NCI-H1417 (cell line): Measurements from ENCODE around the gene SEC22A.
A peak's percentile ranks its signal among the peaks of the same experiment; 100 is the strongest.
"Not testable (repeated sequence)": the region's sequence is repeated elsewhere in the genome, so short reads cannot be mapped to it uniquely, and the experiment has no call there.

Experiments
- DNase-seq, 3 experiments: peaks; one replicate each; lab custom pipeline; 2025; lab: John Stamatoyannopoulos, UW

The SEC22A gene

GRCh38 chr3:123180791-123181190 lies 21.0 kb upstream of the SEC22A start:
- DNase-seq = no peak

DNA sequence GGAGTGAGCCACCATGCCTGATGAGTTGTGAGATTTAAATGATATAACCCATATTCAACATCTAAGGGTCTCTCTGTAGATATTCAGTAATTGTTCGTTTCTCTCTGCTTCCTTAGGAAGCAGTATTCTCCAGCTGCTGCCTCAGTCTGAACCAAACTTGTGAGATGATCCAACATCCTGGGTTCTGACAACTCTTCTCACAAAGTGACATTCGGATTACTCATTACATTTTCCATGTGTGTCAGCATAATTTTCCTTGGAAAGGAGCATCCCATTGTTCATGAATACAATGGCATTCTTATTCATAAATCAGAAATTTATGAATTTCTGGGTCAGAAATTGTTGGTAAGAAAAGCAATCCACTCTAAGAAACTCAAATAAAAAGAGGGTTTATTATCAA lies 15.0 kb upstream of the SEC22A start:
- DNase-seq = no peak

DNA sequence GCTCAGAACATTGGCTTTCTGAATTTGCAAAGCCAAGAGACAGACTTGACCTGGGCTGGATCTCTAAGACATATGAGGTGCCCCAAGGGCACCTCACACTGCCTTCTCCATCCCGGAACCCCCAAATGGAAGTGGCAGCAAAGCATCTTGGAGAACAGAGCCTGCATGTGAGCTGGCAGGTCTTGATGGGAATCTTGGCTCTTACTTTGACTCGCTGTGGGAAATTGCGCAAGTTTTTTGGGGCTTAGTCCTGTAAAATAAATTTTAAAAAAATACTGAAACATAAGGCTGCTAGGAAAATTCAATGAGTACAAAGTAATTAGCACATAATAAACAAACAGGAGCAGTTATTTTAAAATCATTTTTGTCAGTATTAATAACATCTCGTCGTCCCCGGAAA lies 13.7 kb upstream of the SEC22A start:
- no peak for DNase-seq

DNA sequence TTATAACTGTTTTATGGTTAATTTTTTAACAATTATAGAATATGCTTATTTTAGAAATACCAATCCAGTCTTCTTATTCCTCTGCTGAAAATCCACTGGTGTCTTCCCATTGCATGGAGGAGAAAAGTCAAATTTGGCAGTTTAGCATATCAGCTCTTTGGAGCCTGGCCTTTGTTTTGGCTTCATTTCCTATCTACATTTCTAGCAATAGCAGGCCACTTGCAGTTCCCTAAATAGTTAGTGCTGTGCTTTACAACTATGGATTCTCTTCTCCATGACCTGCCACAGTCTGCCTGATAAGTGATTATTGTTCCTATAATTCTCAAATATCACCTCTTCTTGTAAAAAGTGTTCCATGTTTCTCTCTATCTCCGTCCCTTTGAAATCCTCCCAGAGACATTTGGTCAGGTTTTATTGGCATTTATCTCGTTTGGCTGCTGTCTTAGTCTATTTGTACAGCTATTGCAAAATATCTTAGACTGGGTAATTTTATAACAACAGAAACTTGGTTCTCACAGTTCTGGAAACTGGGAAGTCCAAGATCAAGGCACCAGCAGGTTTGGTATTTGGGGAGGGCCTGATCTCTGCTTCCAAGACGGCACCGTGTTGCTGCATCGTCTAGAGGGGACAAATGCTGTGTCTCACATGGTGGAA lies 8.2 kb upstream of the SEC22A start:
- no peak for DNase-seq

GRCh38 chr3:123194552-123194951 lies 7.2 kb upstream of the SEC22A start:
- no peak for DNase-seq

GRCh38 chr3:123198372-123198771 lies 3.4 kb upstream of the SEC22A start:
- no peak for DNase-seq

DNA sequence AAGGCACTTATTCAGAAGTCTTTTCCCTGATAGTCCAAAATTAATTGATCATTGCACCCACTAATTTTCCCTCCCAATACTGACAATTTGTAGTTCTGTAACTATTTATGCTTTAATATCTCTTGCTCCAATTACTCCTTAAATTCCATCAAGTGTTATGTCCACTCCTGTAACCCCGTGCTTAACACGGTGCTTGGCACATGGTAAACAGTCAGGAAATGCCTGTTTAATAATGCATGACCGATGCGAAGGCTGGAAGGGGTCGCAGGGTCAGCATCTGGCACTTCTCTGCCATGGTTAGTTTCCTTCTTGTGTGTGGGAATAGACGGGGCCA lies 553 bp upstream of the SEC22A start:
- DNase-seq = no peak

GRCh38 chr3:123202451-123202850 lies 708 bp downstream of the SEC22A start:
- DNase-seq = peak in 2 of 3 experiments; percentile 15 to 61

- DNase-seq = no peak
Measured at GRCh38 chr3:123218990-123219389, 17.2 kb downstream of the SEC22A start.

DNA sequence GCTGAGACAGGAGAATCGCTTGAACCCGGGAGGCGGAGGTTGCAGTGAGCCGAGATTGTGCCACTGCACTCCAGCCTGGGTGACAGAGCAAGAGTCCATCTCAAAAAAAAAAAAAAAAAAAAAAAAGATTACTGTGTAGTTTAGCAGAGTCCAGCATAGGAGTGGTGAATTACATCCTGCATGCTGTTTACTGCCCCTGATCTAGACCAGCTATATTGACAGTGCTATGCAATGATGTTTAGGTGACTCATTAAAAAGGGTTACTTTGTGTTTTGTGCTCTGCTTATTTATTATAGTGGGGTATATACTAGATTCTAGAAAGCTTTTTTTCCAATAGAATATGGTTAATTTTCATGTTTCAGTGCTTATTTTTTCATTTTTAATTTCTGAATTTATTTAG lies 19.6 kb downstream of the SEC22A start:
- not testable (repeated sequence) for DNase-seq

DNA sequence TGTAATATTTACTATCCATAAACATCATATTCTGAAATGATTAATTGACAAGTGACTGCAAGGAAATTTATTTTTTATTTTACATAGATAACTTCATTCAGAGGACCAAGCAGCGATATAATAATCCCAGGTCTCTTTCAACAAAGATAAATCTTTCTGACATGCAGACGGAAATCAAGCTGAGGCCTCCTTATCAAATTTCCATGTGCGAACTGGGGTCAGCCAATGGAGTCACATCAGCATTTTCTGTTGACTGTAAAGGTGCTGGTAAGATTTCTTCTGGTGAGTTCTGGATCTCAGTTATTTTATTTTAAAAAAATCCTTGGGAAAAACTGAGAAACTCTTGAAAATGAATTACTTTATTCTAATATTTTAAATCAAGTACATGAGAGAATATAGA lies 23.3 kb downstream of the SEC22A start:
- no peak for DNase-seq

DNA sequence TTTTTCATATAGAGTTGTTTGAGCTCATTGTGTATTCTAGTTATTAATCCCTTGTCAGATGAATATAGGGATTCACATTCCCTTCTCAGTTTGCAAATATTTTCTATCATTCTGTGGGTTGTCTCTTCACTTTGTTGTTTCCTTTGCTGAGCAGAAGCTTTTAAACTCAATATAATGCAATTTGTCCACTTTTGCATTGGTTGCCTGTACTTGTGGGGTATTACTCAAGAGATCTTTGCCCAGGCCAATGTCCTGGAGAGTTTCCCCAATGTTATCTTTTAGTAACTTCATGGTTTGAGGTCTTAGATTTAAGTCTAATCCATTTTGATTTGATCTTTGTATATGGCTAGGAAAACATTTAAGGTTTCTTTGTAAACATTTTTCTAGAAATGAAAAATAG lies 24.8 kb downstream of the SEC22A start:
- no peak for DNase-seq

- peak in 1 of 3 experiments; percentile 15 for DNase-seq
Measured at GRCh38 chr3:123229145-123229544, 27.4 kb downstream of the SEC22A start.

DNA sequence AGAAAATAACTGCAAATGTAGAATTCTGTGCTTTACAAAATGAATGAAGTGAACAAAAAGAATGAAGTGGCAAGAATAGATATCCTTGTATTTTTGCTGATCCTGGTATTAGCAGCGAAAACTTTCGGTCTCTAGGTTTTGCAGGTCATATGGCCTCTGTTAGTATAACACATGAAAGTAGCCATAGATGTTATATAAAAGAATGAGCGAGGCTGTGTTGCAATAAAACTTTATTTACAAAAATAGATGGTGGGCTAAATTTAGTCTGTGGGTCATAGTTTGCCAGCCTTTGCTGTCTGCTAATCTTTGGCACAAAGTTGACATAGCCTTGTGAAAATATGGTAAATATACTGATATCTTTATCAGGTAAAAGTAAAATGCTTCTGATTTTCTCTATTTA lies 35.2 kb downstream of the SEC22A start:
- no peak for DNase-seq

DNA sequence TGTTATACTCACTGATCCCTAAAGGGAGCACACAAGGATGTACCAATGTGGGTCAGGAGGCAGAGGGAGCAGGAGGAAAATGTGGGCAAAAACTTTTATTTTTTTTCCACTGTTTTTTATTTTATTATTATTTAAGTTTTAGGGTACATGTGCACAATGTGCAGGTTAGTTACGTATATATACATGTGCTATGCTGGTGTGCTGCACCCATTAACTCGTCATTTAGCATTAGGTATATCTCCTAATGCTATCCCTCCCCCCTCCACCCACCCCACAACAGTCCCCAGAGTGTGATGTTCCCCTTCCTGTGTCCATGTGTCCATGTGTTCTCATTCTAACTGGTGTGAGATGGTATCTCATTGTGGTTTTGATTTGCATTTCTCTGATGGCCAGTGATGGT lies 37.4 kb downstream of the SEC22A start:
- DNase-seq = not testable (repeated sequence)

DNA sequence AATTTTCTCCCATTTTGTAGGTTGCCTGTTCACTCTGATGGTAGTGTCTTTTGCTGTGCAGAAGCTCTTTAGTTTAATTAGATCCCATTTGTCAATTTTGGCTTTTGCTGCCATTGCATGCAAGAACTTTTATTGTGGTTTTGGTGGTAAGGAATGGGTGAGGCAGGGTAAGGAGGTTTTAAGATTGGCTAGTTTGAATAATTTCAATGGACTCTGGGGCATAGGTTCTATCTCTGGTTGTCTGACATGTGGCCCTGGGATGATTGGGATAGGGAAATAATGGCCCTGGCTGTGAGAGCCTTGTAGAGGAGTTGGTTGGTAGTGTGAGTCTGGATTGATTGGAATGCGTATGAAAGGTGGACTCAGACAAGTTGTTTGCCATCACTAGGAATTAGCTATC lies 38.0 kb downstream of the SEC22A start:
- DNase-seq = no peak

DNA sequence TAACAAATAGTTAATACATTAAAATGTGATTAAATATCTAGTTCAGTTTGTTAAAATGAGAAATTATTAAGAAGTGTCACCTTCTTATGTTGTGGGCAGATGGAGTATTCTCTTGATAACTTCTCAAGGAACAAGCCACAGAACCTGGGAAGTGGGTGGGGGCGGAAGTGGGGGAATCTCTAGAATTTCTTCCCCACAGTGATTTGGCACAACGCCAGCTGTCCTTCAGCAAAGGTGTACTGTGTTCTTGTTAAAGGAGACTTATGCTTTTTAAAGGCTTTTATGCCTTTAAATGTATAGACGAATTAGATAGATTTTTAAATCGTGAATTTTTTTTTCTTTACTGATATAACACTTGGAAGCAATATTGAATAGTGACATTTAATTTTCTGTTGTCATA lies 42.4 kb downstream of the SEC22A start:
- DNase-seq = peak in 2 of 3 experiments; percentile 22 to 62

GRCh38 chr3:123246866-123247265 lies 45.1 kb downstream of the SEC22A start:
- DNase-seq = no peak

DNA sequence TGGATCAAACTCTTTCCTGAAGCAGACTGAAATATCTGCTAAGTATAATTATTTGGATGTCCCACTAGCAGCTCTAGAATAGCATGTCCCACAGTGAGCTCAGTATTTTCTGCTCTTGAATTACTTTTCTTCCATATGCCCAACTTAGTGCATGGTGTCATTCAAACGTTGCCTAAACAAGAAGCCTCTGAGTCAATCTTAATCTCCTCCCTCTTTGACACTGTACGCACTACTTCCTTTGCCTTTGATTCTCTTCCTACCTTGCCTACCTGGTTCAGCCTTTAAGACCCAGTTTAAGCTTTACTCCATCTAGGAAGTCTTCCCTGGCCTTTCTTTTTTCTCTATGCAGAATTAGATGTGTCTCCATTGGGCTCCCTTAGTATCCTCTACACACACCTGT lies 54.5 kb downstream of the SEC22A start:
- DNase-seq = no peak

GRCh38 chr3:123258359-123258758 lies 56.6 kb downstream of the SEC22A start:
- DNase-seq = no peak

- peak; percentile 15 to 73 (median 36) for DNase-seq
Measured at GRCh38 chr3:123258811-123259420, 57.2 kb downstream of the SEC22A start.

GRCh38 chr3:123261666-123262065 lies 59.9 kb downstream of the SEC22A start:
- no peak for DNase-seq

- DNase-seq = no peak
Measured at GRCh38 chr3:123262226-123262625, 60.5 kb downstream of the SEC22A start.

DNA sequence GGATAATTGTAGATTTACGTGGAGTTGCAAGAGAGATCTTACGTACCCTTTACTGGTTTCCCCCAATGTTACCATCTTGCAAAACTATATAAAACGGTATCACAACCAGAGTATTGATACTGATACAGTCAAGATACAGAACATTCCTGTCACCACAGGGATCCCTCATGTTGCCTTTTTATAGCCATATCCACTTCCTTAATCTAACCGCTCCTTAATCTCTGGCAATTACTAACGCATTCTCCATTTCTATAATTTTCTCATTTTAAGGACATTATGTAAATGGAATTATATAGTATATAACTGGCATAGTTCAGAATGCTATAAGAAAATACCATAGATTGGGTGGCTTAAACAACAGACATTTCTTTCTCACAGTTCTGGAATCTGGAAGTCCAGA lies 61.1 kb downstream of the SEC22A start:
- no peak for DNase-seq
